ENCODE measurements around the gene ZC3HAV1L. TPM values are rescaled to one million over a fixed set of nuclear protein-coding genes. Genes with fewer than 3 reads are reported as not detected.

ZC3HAV1L gene
- total and polyA plus RNA-seq, 2 experiments from 2014 or later = 9.8 to 10.9 TPM

DNA sequence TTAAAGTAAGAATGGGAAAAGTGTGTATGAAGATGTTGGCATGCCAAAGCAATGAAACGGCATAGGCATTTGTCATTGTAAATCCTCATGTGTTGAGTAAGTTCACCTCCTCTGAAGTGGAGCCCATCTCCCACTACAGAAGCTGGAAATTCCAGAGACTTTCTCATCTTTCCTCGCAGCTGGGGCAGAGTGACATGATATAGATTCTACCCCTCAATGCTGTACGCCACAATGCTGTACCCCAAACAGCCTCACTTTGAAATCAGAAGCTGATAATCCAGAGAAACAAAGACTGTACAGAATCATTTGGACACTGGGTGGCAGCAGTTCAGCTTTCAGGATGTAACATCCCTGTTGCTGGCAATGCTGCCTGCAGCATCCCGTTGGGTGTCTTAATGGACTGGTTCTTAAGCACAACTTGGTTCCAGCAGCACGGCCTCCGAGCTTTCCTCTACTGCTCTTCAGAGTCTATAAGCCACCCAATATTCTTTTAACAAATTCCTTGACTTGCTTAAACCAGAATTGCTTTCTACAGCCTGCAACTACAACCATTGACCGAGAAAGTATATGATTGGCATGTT lies 18.8 kb downstream of the ZC3HAV1L start:
- Histone ChIP-seq H4K20me1 (ENCODE audit: insufficient read depth) (no peaks in the 10 kb centered on the region), H3K27me3 (replicated peaks; ENCODE audit: insufficient read depth) (no peaks in the 10 kb centered on the region), H3K9me3 (ENCODE audit: low read depth) (no peaks in the 10 kb centered on the region), H3K4me2 (ENCODE audit: unreplicated experiment) (peak overlapping the region; percentile 63), H3K9ac (no peak overlapping the region), H3K9me2 (ENCODE audit: insufficient read depth) (no peaks in the 10 kb centered on the region), H3K4me1 (ENCODE audit: insufficient read depth) (peaks cover 14% of the 10 kb centered on the region), H3K36me3 (ENCODE audit: low read depth) (peaks cover 14% of the 10 kb centered on the region; the same call in 1 of the 2 replicates), H3K4me3 (peak overlapping the region; percentile 23; the same call in 1 of the 2 replicates), H3K27ac (peak overlapping the region; percentile 14), H3K79me2 (ENCODE audit: insufficient read depth) (no peaks in the 10 kb centered on the region), H3F3A (ENCODE audit: insufficient read depth) (peaks cover 10% of the 10 kb centered on the region), H2AFZ (peak overlapping the region; percentile 70)
- TF ChIP-seq EZH2phosphoT487 (IDR thresholded peaks at IDR 0.05; ENCODE audit: insufficient read depth, low read depth) = no peak
- no peak for TF ChIP-seq EZH2 (IDR thresholded peaks at IDR 0.05; ENCODE audit: insufficient read depth, poor library complexity, severe bottlenecking)
- 14 to 16% methylated on average over 7 of the region's 7 CpGs for WGBS, 2 experiments (ENCODE audit: low coverage in 1 of 2, low lambda C conversion rate in 2 of 2, missing lambda C conversion rate in 2 of 2)
- peak; percentile 80 for DNase-seq
- in situ Hi-C loops (cut with MboI) = loop anchor here (10.0 kb wide), 1 partner anchor 62 kb away; no protein-coding TSS in a partner anchor

DNA sequence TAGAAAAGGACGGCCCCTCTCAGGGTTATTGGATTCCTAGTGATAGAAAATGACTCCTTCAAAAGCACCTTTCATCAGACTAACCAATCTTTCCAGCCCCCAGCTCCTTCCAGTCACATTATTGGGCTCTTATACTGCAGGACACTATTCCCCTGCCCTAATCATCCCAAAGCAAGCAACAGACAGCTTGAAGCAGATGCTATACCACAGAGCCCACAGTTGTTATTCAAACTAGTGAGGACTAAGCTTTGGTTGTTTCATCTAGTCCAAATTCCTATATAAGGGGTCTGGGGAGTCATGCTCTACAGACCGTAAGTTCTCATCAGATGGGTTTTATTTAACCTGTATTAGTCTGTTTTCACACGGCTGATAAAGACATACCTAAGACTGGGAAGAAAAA lies 24.5 kb downstream of the ZC3HAV1L start:
- in situ Hi-C loops (cut with MboI) = loop anchor here (10.0 kb wide), 1 partner anchor 57 kb away; no protein-coding TSS in a partner anchor
- Histone ChIP-seq H3K9me2 (ENCODE audit: insufficient read depth) (no peaks in the 10 kb centered on the region), H3K4me1 (ENCODE audit: insufficient read depth) (no peaks in the 10 kb centered on the region), H3K27ac (no peak overlapping the region), H4K20me1 (ENCODE audit: insufficient read depth) (no peaks in the 10 kb centered on the region), H3K9ac (no peak overlapping the region), H3K36me3 (ENCODE audit: low read depth) (no peaks in the 10 kb centered on the region), H2AFZ (no peak overlapping the region), H3K9me3 (ENCODE audit: low read depth) (no peaks in the 10 kb centered on the region), H3K79me2 (ENCODE audit: insufficient read depth) (no peaks in the 10 kb centered on the region), H3F3A (ENCODE audit: insufficient read depth) (no peaks in the 10 kb centered on the region), H3K4me3 (no peak overlapping the region), H3K27me3 (replicated peaks; ENCODE audit: insufficient read depth) (no peaks in the 10 kb centered on the region), H3K4me2 (ENCODE audit: unreplicated experiment) (no peak overlapping the region)
- TF ChIP-seq EZH2phosphoT487 (IDR thresholded peaks at IDR 0.05; ENCODE audit: insufficient read depth, low read depth) (no peak), EZH2 (IDR thresholded peaks at IDR 0.05; ENCODE audit: insufficient read depth, poor library complexity, severe bottlenecking) (no peak)
- 83 to 84% methylated on average over 3 of the region's 3 CpGs for WGBS, 2 experiments (ENCODE audit: low coverage in 1 of 2, low lambda C conversion rate in 2 of 2, missing lambda C conversion rate in 2 of 2)
- DNase-seq = no peak

DNA sequence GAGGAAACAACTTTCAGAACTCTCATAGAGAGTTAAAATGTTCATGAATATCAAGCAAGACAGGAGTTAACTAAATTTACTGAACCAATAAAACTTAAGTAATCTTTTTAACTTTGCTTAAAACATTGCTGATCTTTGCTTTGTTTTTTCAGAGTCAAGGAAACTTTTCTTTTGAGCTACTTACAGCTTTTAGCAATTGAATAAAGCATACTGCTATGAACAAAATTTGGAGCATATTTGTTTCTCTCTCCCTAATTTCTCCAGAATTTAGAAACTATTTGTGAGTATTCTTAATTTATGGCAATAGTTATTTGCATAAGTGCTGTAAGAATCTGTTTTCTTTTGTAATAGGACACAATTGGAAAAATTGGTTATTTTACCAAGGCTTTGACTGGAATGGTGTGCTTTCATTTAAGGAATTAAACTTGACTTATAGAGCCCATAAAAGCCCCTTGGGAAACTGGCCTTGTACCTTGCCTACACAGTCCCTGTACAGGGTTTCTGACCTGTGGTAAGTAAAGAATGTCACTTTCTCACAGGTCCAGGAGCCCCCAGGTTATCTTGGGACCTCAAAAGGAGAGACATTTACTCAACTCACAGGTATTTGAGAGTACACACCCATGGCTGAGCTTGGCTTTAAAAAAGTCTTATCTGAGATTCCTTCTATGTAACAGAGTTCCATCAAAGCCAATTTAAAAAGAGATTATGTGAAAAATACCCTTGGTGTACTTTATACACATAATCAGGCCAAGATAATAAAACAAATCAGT lies 31.3 kb downstream of the ZC3HAV1L start:
- in situ Hi-C loops (cut with MboI) = no loop called here
- Histone ChIP-seq H2AFZ (no peak overlapping the region), H3F3A (ENCODE audit: insufficient read depth) (no peaks in the 10 kb centered on the region), H3K36me3 (ENCODE audit: low read depth) (no peaks in the 10 kb centered on the region), H3K9ac (no peak overlapping the region), H3K4me3 (no peak overlapping the region), H3K9me2 (ENCODE audit: insufficient read depth) (no peaks in the 10 kb centered on the region), H3K9me3 (ENCODE audit: low read depth) (no peaks in the 10 kb centered on the region), H3K27ac (no peak overlapping the region), H3K79me2 (ENCODE audit: insufficient read depth) (no peaks in the 10 kb centered on the region), H3K4me1 (ENCODE audit: insufficient read depth) (no peaks in the 10 kb centered on the region), H3K27me3 (replicated peaks; ENCODE audit: insufficient read depth) (no peaks in the 10 kb centered on the region), H4K20me1 (ENCODE audit: insufficient read depth) (no peaks in the 10 kb centered on the region), H3K4me2 (ENCODE audit: unreplicated experiment) (no peak overlapping the region)
- TF ChIP-seq EZH2 (IDR thresholded peaks at IDR 0.05; ENCODE audit: insufficient read depth, poor library complexity, severe bottlenecking) = no peak
- TF ChIP-seq EZH2phosphoT487 (IDR thresholded peaks at IDR 0.05; ENCODE audit: insufficient read depth, low read depth) = no peak
- DNase-seq = no peak

DNA sequence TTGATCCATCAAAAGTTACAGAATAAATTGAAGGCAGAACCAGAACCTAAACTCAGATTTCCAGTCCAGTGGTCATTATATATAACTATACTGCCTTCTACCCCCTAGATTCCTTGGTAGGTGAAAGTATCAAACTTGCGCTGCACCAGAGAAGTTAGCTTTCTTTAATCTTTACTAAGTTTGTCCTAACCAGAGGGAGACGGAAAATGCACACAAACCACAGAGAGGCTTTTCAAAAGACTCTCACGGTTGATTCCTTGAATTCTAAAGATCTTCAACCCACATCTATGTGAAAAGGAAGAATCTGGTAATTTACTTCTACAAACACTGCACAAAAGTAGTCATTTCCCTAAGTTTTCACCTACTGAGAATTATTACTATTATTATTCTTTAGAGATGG lies 36.4 kb downstream of the ZC3HAV1L start:
- in situ Hi-C loops (cut with MboI) = no loop called here
- 69 to 79% methylated on average over 3 of the region's 3 CpGs for WGBS, 2 experiments (ENCODE audit: low coverage in 1 of 2, low lambda C conversion rate in 2 of 2, missing lambda C conversion rate in 2 of 2)
- H3K79me2 ChIP-seq (ENCODE audit: insufficient read depth) = no peaks in the 10 kb centered on the region
- no peak for DNase-seq
- H4K20me1 ChIP-seq (ENCODE audit: insufficient read depth) = no peaks in the 10 kb centered on the region
- no peak overlapping the region for H3K27ac ChIP-seq
- no peak overlapping the region for H3K4me3 ChIP-seq
- TF ChIP-seq EZH2phosphoT487 (IDR thresholded peaks at IDR 0.05; ENCODE audit: insufficient read depth, low read depth) (no peak), EZH2 (IDR thresholded peaks at IDR 0.05; ENCODE audit: insufficient read depth, poor library complexity, severe bottlenecking) (no peak)
- no peak overlapping the region for H3K9ac ChIP-seq
- no peak overlapping the region for H3K4me2 ChIP-seq (ENCODE audit: unreplicated experiment)
- no peaks in the 10 kb centered on the region for H3K9me2 ChIP-seq (ENCODE audit: insufficient read depth)
- no peak overlapping the region for H2AFZ ChIP-seq
- no peaks in the 10 kb centered on the region for H3K4me1 ChIP-seq (ENCODE audit: insufficient read depth)
- no peaks in the 10 kb centered on the region for H3K9me3 ChIP-seq (ENCODE audit: low read depth)
- H3K36me3 ChIP-seq (ENCODE audit: low read depth) = no peaks in the 10 kb centered on the region
- H3F3A ChIP-seq (ENCODE audit: insufficient read depth) = no peaks in the 10 kb centered on the region
- H3K27me3 ChIP-seq (replicated peaks; ENCODE audit: insufficient read depth) = no peaks in the 10 kb centered on the region
